Measurements from ENCODE around the gene PROX1. TPM values are rescaled to one million over a fixed set of nuclear protein-coding genes. Genes with fewer than 3 reads are reported as not detected.

The PROX1 gene
- total RNA-seq, 2 experiments from 2014 or later: 0.02 to 0.15 TPM

DNA sequence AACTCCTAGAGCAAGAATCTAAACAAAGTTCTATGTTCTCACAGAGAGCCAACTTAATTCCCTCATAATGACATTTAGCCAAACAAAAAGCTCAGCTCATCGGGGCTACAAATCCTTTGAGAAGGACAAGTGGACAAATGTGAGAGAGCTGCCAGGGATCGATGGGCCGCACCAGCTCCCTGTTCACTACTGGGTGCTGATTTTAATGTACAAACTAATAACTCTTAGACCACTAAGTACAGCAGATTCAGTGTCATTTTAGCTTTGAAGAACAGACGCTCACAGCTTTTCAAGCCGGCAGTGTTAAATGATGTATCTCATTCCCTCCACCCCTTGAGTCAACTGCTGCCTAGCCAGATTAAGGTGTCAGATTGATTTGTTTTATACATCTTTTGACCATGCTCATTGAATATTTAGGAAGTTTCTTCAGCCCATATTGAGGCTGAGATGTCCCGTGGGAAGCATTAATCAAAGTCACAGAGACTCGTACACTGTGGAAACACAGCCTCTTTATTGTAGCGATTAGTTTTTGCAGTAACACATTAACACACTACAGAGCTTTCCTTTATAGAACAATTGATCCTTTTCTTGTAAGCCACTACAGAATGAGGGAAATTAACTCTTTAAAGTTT lies 21.1 kb downstream of the PROX1 start:
- POLR2A ChIA-PET: no interaction called here
- Mint-ChIP-seq H3K27me3 (peaks cover 3% of the 10 kb centered on the region), H3K9me3 (no peaks in the 10 kb centered on the region), H3K27ac (no peak overlapping the region), H3K4me1 (no peaks in the 10 kb centered on the region), H3K36me3 (ENCODE audit: low read depth) (no peaks in the 10 kb centered on the region), H3K4me3 (no peak overlapping the region)
- CTCF ChIA-PET: no interaction called here
- no peak for DNase-seq

DNA sequence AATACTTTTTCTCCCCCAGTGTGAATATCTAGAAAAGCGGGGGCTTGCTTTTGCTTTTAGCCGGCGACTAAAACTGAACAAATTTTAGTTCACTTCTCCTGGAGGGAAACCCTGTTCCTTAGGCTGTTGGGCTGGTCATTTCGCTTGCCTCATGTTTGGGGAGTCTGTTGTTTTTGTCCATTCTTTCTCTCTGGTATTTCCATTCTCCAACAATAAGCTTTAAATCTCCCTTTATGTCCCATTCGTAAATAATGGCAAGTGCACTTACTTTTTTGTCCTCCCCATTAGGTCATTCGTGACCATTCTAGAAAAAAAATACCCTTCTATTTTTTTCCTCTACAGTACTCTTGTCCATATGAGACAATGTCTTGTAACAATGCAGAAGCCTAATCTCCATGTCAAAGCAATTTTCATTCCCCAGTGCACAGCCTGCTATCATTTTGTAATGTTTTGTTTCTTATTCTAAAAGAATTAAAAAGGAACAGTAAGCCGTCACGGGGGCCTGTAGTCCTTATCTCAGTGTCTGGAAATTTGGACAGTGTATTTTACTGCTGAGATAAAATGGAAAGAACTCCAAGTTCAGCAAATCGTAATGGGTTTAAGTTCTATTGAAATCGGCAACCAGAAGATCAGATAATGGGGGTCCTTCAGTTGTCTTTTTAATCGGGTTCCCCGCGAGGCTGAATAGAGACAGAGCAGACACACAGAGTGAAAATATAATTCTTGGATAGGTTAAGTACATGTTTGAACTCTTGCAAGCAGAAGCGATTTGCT lies 21.8 kb downstream of the PROX1 start:
- H3K4me3 Mint-ChIP-seq: no peak overlapping the region
- no peaks in the 10 kb centered on the region for H3K9me3 Mint-ChIP-seq
- ChIA-PET POLR2A (no interaction called here), CTCF (no interaction called here)
- H3K27ac Mint-ChIP-seq: no peak overlapping the region
- H3K4me1 Mint-ChIP-seq: no peaks in the 10 kb centered on the region
- H3K27me3 Mint-ChIP-seq: peaks cover 2% of the 10 kb centered on the region
- DNase-seq: no peak
- H3K36me3 Mint-ChIP-seq (ENCODE audit: low read depth): no peaks in the 10 kb centered on the region

DNA sequence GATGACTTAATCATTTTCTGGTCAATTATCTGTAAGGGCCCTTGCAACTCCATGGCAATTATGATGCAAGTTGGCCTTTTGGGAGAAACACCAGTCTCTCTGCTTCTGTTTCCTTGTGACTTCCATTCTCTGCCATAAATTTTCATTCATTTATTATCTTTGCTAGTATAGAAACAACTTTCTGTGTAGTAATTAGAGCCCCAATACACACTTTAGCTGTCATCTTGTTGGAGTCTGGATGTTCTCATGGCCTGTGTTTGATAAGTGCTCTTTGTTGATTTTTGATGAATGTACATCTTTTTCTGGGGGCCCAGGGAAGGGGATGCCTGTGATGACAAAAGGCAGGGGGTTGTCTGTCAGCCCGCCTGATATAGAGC lies 22.4 kb downstream of the PROX1 start:
- Mint-ChIP-seq H3K9me3 (no peaks in the 10 kb centered on the region), H3K4me3 (no peak overlapping the region), H3K27ac (no peak overlapping the region), H3K27me3 (no peaks in the 10 kb centered on the region), H3K36me3 (ENCODE audit: low read depth) (no peaks in the 10 kb centered on the region), H3K4me1 (no peaks in the 10 kb centered on the region)
- no peak for DNase-seq
- ChIA-PET POLR2A (no interaction called here), CTCF (no interaction called here)

DNA sequence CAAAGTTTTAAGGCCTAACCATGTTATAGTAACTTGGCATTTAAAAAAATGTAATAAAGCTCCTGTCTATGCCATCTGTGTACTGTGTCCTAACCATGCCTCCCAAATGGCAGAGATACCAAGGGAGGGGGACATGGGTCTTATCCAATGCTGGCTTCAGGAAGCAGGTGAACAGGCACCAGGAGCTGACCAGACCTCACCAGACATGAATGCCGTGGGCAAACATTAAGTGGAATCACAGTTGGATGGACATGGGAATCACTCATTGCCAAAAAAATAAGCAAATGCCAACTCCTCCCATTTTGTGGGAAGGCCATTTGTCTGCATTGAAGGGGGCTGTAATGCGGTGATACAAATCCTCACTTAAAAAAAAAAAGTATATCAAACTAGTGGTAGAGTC lies 22.9 kb downstream of the PROX1 start:
- no peaks in the 10 kb centered on the region for H3K9me3 Mint-ChIP-seq

DNA sequence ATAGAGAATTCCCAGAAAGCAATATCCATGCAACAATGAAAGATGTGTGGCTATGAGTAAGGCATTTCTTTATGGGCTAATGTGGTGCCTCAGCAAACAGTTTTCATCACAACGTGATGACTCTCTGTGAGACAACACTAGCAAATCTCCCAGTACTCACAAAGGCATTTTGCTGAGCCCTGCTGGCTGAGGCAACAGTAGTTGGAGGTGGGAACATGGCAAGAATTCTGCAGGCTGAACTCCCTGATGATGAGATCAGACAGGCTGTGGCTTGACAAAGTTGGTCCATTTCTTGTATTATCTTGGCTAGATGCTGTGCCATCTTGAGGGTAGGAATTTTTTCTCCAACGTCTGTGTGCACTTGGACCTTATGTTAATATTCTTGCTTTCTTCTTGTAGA lies 24.6 kb downstream of the PROX1 start:
- no peaks in the 10 kb centered on the region for H3K4me1 Mint-ChIP-seq
- CTCF ChIA-PET: no interaction called here
- POLR2A ChIA-PET: no interaction called here
- no peaks in the 10 kb centered on the region for H3K9me3 Mint-ChIP-seq
- H3K36me3 Mint-ChIP-seq (ENCODE audit: low read depth): no peaks in the 10 kb centered on the region
- no peak overlapping the region for H3K4me3 Mint-ChIP-seq
- DNase-seq: no peak
- H3K27me3 Mint-ChIP-seq: no peaks in the 10 kb centered on the region
- no peak overlapping the region for H3K27ac Mint-ChIP-seq

More for the DNA sequence above, 22.9 kb downstream of the PROX1 start:
- Mint-ChIP-seq H3K27ac (no peak overlapping the region), H3K4me3 (no peak overlapping the region), H3K27me3 (no peaks in the 10 kb centered on the region), H3K36me3 (ENCODE audit: low read depth) (no peaks in the 10 kb centered on the region), H3K4me1 (no peaks in the 10 kb centered on the region)
- no peak for DNase-seq
- CTCF ChIA-PET: no interaction called here
- POLR2A ChIA-PET: no interaction called here

DNA sequence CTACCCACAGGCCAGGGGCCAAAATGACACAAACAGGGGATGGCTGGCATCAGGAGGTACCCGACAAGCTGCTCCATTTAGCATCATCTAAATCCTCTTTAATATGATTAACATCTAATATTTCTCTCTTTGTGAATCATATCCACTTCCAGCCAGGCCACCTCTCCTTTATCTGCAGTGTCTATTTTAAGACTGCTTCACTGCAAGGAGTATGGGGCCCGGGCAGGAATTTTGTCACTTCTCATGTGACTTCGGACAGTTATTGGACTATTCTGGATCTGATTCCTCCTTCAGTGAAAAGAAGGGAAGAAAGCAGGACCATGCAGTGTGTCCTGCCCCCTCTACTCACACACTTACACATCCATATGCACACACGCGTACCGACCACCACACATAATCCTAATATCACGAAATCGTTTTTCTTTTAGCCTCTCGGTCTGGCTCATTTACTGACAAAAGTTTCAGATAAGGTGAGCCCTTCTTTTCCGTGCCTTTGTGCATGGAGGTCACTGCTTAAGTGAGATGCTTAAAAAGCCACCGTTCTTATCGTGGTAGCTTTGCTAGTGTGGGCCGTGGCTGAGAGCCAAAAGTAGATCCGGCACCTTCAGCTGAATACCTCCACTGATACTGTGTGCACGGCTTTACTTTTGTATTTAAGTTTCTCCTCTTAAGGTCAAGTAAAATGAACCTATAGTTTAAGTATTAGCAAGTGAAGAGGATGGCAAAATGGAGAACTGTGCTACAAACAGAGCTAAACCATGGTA lies 26.0 kb downstream of the PROX1 start:
- Mint-ChIP-seq H3K27me3 (no peaks in the 10 kb centered on the region), H3K9me3 (no peaks in the 10 kb centered on the region), H3K4me3 (no peak overlapping the region), H3K4me1 (peaks cover 4% of the 10 kb centered on the region), H3K36me3 (ENCODE audit: low read depth) (no peaks in the 10 kb centered on the region), H3K27ac (no peak overlapping the region)
- CTCF ChIA-PET: interaction anchor here (0.5 kb wide), 1 partner anchor 133 kb away, joined by 3 read pairs; no protein-coding TSS in a partner anchor
- POLR2A ChIA-PET: interaction anchor here (0.6 kb wide), 1 partner anchor 1696 kb away, joined by 3 read pairs; no protein-coding TSS in a partner anchor
- no peak for DNase-seq

DNA sequence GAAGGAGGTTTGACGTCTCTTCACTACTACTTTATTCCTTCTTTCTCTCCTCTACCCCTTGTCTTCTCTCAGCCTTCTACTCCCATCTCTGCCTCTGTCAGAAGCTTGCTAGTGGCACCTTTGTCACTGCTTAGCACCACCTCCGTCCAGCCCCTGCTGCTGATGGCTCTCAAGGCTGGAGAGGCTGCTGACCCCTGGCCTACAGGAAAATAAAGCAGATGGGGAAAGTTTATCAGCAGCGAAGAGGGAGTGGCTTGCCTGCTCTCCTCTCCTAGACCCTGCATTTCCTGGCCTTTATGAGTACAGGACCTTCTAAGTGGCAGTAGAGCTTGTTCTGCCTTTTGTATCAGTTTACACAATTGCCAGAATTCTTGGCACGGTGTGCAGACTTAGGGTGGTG lies 27.0 kb downstream of the PROX1 start:
- Mint-ChIP-seq H3K27ac (no peak overlapping the region), H3K36me3 (ENCODE audit: low read depth) (no peaks in the 10 kb centered on the region), H3K27me3 (no peaks in the 10 kb centered on the region), H3K4me3 (no peak overlapping the region), H3K9me3 (no peaks in the 10 kb centered on the region), H3K4me1 (peaks cover 10% of the 10 kb centered on the region)
- CTCF ChIA-PET: no interaction called here
- DNase-seq: no peak
- POLR2A ChIA-PET: no interaction called here

DNA sequence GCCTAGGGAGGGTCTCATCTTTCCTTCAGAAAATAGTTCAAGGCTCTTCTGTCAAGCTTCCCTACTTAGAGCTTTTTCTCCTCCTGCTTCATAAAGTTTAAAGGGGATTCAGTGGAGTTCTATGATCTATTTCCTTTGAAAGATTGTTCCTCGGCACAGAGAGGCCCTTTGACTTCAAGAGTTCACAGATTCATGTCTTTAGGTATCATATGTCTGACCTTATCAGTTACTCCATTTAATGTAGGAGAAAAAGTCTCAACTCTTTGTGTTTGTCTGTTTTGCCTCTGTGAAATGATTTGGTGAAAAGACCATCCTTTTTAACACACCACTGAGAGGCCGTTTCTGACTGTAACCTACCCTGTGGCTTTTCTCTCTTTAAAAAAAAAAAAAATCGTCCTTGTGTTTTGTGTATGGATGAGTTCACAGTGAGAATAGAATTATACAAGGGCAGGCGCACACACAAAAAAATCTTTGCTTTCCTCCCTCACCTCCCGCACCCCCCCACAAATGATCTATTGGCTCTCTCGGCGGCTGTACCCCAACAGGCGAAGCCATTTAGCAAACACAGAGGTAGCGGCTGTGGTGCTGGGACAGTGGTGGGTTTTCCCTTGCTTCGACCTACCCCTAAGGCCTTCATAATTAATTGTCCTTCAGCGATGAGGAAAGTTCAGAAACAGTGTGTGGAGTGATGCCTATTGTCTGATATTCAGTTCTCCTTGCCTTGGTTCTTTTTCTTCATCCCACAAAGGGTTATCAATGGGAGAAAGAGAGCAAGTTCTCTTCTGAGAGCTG lies 29.6 kb downstream of the PROX1 start:
- H3K4me3 Mint-ChIP-seq: no peak overlapping the region
- CTCF ChIA-PET: no interaction called here
- POLR2A ChIA-PET: no interaction called here
- no peaks in the 10 kb centered on the region for H3K27me3 Mint-ChIP-seq
- peaks cover 10% of the 10 kb centered on the region for H3K4me1 Mint-ChIP-seq
- no peak overlapping the region for H3K27ac Mint-ChIP-seq
- no peaks in the 10 kb centered on the region for H3K36me3 Mint-ChIP-seq (ENCODE audit: low read depth)
- no peak for DNase-seq
- no peaks in the 10 kb centered on the region for H3K9me3 Mint-ChIP-seq

DNA sequence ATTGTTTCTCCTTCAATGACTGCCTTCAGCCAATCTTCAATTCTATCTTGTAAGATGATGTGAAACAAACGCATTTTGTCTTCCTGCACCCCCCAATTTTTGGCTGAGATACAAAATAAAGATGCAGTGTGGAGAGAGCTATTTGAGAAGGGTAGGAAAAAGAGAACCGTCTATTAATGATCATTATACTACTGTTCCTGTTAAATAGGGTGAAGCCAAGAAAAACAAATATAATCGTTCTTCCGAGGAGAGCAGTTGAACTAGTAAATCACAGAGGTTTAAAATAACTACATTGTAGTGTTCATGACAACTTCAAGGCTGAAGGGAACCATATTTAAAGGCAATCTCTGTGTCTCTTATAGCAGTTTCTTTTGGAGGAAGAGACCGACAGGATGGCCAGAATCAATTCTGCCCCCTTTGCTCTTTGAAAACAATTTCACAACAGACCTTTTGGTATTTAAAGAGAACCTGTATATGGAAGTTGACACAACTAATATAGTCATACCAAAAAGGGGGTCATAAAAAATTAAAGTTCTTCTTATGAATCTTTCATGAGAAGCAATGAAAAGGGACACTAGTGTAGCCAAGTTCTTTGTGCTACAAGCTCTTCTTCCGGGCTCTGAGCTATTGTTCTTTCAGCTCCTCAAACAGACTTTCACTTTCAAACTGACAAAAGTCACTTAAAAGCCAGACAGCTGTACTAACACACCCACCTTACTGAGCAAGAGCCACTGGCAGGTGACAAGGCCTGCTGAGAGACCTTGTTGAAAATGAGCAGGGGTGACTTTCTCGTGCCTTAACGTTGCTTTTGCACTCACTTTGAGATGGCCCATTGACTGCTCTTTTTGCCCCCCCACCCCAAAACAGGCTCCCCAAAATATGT lies 30.9 kb downstream of the PROX1 start:
- no peaks in the 10 kb centered on the region for H3K27me3 Mint-ChIP-seq
- DNase-seq: peak; percentile 7
- no peak overlapping the region for H3K27ac Mint-ChIP-seq
- no peak overlapping the region for H3K4me3 Mint-ChIP-seq
- CTCF ChIA-PET: interaction anchor here (0.6 kb wide), 2 partner anchors 81 to 1042 kb away, joined by 3 to 4 read pairs; no protein-coding TSS in a partner anchor
- POLR2A ChIA-PET: interaction anchor here (0.6 kb wide), 1 partner anchor 31 kb away, joined by 3 read pairs; the partner anchor contains the start of gene PROX1
- no peaks in the 10 kb centered on the region for H3K36me3 Mint-ChIP-seq (ENCODE audit: low read depth)
- H3K9me3 Mint-ChIP-seq: no peaks in the 10 kb centered on the region
- H3K4me1 Mint-ChIP-seq: peaks cover 10% of the 10 kb centered on the region

DNA sequence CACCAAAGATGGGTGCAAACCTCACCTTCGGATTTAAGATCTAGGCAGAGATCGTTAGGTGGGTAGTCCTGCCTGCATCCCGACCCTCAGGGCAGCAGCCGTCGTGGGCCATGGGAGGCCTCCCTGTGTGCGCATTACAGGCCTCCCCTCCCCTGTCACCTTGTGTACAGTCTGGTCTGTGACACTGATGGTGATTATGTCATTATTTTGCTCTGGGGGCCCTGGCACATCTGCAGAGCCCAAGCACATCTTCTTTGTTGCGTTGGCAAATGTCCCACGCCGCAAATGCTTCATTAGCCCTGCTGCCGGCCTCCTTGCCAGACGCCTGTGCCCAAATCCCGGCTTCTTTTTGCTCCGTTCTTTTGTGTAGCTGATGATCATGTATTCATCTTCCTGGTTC lies 31.7 kb downstream of the PROX1 start:
- DNase-seq: no peak
- POLR2A ChIA-PET: no interaction called here
- Mint-ChIP-seq H3K4me1 (peaks cover 10% of the 10 kb centered on the region), H3K36me3 (ENCODE audit: low read depth) (no peaks in the 10 kb centered on the region), H3K9me3 (no peaks in the 10 kb centered on the region), H3K4me3 (no peak overlapping the region), H3K27me3 (no peaks in the 10 kb centered on the region), H3K27ac (no peak overlapping the region)
- CTCF ChIA-PET: no interaction called here

DNA sequence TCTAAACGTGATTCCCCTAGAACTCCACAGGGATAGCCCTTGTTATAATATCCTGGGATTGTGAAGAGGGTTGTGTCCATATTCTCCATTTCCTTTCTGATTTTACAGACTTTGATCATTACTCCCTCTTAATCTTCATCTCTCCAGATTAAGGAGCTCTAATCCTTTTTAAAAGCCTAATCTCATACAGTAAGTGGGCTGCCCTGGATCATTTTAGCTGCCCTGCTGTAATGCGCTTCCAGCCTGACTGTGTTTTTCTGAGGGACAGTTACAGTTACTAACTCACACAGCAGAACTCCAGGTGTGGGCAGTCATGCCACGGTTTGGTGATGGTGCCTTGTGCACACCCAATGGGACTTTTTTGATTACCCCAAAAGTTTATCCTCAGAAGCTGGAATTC lies 33.5 kb downstream of the PROX1 start:
- CTCF ChIA-PET: no interaction called here
- Mint-ChIP-seq H3K9me3 (no peaks in the 10 kb centered on the region), H3K27me3 (no peaks in the 10 kb centered on the region), H3K4me1 (peaks cover 10% of the 10 kb centered on the region), H3K4me3 (no peak overlapping the region), H3K36me3 (ENCODE audit: low read depth) (no peaks in the 10 kb centered on the region), H3K27ac (no peak overlapping the region)
- POLR2A ChIA-PET: no interaction called here
- DNase-seq: no peak

DNA sequence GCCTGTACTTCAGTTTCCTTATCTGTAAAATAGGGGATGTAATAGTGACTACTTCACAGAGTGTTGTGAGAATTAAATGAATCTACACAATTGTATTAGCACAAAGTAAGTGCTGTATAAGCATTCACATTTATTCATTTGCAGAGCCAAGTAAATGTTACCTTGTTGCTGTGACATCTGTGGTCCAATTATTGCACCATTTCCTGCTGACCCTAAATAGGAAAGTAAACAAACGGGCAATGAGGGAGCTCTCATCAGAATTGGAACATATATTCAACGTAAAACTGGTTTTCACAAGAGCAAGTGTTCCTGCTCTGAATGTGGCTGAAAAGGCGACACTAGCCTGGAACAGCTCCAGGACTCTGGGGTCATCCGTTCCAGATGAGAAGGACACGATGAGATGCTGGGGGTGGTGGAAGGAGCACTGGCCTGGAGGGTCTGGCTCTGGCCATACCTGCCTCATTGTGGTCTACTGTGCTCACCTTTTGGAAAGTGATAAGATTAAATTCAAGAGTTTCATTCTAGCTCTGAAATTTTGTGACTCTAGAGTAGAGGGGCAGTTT lies 34.5 kb downstream of the PROX1 start:
- Mint-ChIP-seq H3K27ac (no peak overlapping the region), H3K36me3 (ENCODE audit: low read depth) (no peaks in the 10 kb centered on the region)
- CTCF ChIA-PET: interaction anchor here (1.3 kb wide), 1 partner anchor 13 kb away, joined by 4 read pairs; no protein-coding TSS in a partner anchor

More for the DNA sequence above, 34.5 kb downstream of the PROX1 start:
- Mint-ChIP-seq H3K4me3 (no peak overlapping the region), H3K27me3 (peaks cover 3% of the 10 kb centered on the region), H3K4me1 (peaks cover 10% of the 10 kb centered on the region), H3K9me3 (no peaks in the 10 kb centered on the region)
- POLR2A ChIA-PET: no interaction called here
- DNase-seq: no peak
